ENCODE measurements around the gene SLC38A9. TPM values are rescaled to one million over a fixed set of nuclear protein-coding genes. Genes with fewer than 3 reads are reported as not detected.
"Not testable (repeated sequence)": the region's sequence is repeated elsewhere in the genome, so short reads cannot be mapped to it uniquely, and the experiment has no call there.

Gene SLC38A9, protein sequence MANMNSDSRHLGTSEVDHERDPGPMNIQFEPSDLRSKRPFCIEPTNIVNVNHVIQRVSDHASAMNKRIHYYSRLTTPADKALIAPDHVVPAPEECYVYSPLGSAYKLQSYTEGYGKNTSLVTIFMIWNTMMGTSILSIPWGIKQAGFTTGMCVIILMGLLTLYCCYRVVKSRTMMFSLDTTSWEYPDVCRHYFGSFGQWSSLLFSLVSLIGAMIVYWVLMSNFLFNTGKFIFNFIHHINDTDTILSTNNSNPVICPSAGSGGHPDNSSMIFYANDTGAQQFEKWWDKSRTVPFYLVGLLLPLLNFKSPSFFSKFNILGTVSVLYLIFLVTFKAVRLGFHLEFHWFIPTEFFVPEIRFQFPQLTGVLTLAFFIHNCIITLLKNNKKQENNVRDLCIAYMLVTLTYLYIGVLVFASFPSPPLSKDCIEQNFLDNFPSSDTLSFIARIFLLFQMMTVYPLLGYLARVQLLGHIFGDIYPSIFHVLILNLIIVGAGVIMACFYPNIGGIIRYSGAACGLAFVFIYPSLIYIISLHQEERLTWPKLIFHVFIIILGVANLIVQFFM
- 22.1 and 24.3 TPM in 2 replicates for total RNA-seq (2014; rRNA removed; shearing (Covaris generic))

- peak within 1 kb of the TSS; percentile 68 for H3K4me3 ChIP-seq (ENCODE audit: insufficient read depth, low read depth, low read length)
- peak; percentile 93 for DNase-seq
- no peaks in the 10 kb centered on the region for H3K36me3 ChIP-seq (replicated peaks; ENCODE audit: control insufficient read depth, insufficient read depth, low read length)
- no peaks in the 10 kb centered on the region for H3K27me3 ChIP-seq (ENCODE audit: control insufficient read depth, insufficient read depth, low read length)
These were observed at the start of gene SLC38A9 for GRCh38 chr5:55712023-55712859. Gene SLC38A9 (minus strand): TSS chr5:55712324. CDS start chr5:55697958, 14,366 bp downstream.

DNA sequence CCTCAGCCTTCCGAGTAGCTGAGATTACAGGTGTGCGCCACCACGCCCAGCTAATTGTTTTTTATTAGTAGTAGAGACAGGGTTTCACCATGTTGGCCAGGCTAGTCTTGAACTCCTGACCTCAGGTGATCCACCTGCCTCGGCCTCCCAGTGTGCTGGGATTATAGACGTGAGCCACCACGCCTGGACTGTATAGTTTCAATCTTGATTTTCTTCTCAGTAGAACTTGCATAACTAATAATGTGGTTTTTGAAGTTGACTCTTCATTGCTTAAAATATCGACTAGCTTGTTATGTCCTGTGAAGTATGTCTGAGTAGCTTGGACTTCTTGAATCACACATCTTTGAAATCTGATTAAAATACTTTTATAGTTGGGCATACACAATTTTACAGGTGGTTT, 49.6 kb upstream of the SLC38A9 start:
- not testable (repeated sequence) for DNase-seq; H3K4me3 ChIP-seq (ENCODE audit: insufficient read depth, low read depth, low read length); H3K36me3 ChIP-seq (replicated peaks; ENCODE audit: control insufficient read depth, insufficient read depth, low read length); H3K27me3 ChIP-seq (ENCODE audit: control insufficient read depth, insufficient read depth, low read length)

- Histone ChIP-seq H3K4me3 (ENCODE audit: insufficient read depth, low read depth, low read length) (no peak overlapping the region), H3K27me3 (ENCODE audit: control insufficient read depth, insufficient read depth, low read length) (no peaks in the 10 kb centered on the region), H3K36me3 (replicated peaks; ENCODE audit: control insufficient read depth, insufficient read depth, low read length) (no peaks in the 10 kb centered on the region)
- DNase-seq = no peak
These were observed 46.6 kb upstream of the SLC38A9 start for GRCh38 chr5:55758714-55759113.

- Histone ChIP-seq H3K27me3 (ENCODE audit: control insufficient read depth, insufficient read depth, low read length) (no peaks in the 10 kb centered on the region), H3K36me3 (replicated peaks; ENCODE audit: control insufficient read depth, insufficient read depth, low read length) (no peaks in the 10 kb centered on the region), H3K4me3 (ENCODE audit: insufficient read depth, low read depth, low read length) (no peak overlapping the region)
- no peak for DNase-seq
These were observed 46.1 kb upstream of the SLC38A9 start for GRCh38 chr5:55758231-55758630.

DNA sequence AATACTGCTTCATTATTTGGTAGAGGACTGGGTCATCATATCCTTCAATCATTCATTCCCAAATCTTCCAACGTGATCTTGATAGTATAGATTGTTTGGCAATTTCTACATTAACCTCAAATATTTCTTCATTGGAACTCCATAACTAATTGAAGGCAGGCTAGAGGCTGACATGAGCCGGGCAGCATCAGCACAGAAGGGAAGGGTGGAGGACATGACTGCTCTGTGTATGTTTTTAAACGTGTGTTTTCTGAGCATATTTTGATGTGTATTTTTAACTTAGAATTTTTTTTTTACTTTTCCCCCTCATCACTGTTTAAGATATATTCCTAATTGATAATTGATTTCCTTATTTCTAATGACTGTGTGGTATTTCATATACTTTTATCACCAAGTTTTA, 38.4 kb upstream of the SLC38A9 start:
- no peak for DNase-seq

DNA sequence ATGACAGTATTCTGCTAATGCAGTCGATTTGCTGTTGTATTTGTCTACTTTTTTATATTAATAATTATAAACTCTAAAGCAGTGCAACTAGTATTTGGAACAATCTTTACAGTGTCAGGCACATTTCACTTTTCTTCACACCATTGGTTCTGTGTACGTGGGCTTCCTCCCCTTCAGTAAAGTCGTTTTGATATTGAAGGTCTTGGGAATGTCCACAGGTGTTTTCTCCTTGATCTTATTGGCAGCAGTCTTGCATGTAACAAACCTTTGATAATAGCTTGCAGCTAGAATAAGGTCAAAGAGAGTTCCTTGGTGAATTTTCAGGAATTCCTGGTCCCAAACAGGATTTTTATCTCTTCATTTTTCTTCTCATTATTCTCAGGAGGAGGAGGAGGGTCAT, 37.9 kb upstream of the SLC38A9 start:
- Histone ChIP-seq H3K36me3 (replicated peaks; ENCODE audit: control insufficient read depth, insufficient read depth, low read length) (no peaks in the 10 kb centered on the region), H3K27me3 (ENCODE audit: control insufficient read depth, insufficient read depth, low read length) (no peaks in the 10 kb centered on the region), H3K4me3 (ENCODE audit: insufficient read depth, low read depth, low read length) (no peak overlapping the region)
- DNase-seq = no peak

More for the DNA sequence above, 38.4 kb upstream of the SLC38A9 start:
- H3K4me3 ChIP-seq (ENCODE audit: insufficient read depth, low read depth, low read length) = no peak overlapping the region
- H3K27me3 ChIP-seq (ENCODE audit: control insufficient read depth, insufficient read depth, low read length) = no peaks in the 10 kb centered on the region
- no peaks in the 10 kb centered on the region for H3K36me3 ChIP-seq (replicated peaks; ENCODE audit: control insufficient read depth, insufficient read depth, low read length)

DNA sequence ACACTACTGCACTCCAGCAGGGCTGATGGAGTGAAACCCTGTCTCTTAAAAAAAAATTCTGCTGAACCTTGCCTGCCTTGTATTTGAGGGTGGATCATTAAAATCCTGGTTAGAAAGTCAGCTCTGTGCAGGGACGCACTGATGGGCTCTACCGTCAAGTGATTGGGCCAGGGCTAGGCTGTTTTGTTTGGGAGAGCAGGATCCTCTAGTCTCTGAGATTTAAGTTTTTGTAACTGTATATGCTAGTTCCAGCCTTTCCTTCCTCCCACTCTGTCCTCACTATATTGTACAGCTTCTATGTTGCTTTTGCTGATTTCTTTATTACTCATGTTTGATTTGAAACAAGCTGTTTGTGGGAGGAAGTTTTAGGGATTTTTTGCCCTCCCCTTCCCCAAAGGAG, 37.3 kb upstream of the SLC38A9 start:
- Histone ChIP-seq H3K27me3 (ENCODE audit: control insufficient read depth, insufficient read depth, low read length) (no peaks in the 10 kb centered on the region), H3K4me3 (ENCODE audit: insufficient read depth, low read depth, low read length) (no peak overlapping the region), H3K36me3 (replicated peaks; ENCODE audit: control insufficient read depth, insufficient read depth, low read length) (no peaks in the 10 kb centered on the region)
- no peak for DNase-seq

DNA sequence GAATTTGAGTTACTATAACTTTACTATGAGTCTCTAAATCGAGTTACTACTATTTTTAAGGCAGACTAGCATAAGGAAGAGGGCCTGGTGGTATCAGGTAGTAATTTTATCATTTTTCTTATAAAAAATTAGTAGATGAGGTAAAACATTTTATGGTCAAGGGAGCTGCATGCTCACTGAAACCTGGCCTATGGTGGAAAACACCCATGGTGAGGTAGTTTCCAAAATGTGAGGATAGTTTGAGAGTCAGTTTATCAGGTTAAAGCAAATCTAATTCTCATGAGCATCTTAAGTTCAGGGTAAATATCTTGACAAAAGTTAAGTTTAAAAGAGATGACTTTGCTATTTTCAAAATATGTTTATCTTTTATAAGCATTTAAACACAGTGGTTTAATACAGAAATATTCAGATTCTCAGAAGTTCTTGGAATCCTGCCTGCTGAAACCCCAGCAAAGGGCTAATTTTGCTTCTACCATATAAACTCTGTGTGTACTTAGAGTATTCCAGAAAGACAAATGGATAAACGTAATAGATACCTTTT, 35.7 kb upstream of the SLC38A9 start:
- Histone ChIP-seq H3K27me3 (ENCODE audit: control insufficient read depth, insufficient read depth, low read length) (no peaks in the 10 kb centered on the region), H3K4me3 (ENCODE audit: insufficient read depth, low read depth, low read length) (no peak overlapping the region), H3K36me3 (replicated peaks; ENCODE audit: control insufficient read depth, insufficient read depth, low read length) (no peaks in the 10 kb centered on the region)
- no peak for DNase-seq

DNA sequence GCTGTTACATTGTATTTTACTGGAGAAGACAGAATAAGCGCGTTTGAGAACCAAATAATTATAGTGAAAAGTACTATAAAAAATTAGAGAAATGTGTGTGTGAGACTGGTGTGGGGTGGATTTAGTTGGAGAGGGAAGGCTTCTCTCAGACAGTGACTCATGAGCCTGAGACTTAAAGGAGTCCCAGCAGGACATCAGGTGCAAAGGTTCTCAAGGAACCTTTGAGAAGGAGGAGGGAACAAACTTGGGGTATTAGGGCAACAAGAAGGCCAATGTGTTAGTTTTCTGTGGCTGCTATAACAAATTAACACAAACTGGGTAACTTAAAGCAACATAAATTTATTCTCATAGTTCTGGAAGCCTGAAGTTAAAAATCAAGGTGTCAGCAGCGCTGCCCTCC, 30.7 kb upstream of the SLC38A9 start:
- no peaks in the 10 kb centered on the region for H3K36me3 ChIP-seq (replicated peaks; ENCODE audit: control insufficient read depth, insufficient read depth, low read length)
- H3K27me3 ChIP-seq (ENCODE audit: control insufficient read depth, insufficient read depth, low read length) = no peaks in the 10 kb centered on the region
- H3K4me3 ChIP-seq (ENCODE audit: insufficient read depth, low read depth, low read length) = no peak overlapping the region
- DNase-seq = no peak

DNA sequence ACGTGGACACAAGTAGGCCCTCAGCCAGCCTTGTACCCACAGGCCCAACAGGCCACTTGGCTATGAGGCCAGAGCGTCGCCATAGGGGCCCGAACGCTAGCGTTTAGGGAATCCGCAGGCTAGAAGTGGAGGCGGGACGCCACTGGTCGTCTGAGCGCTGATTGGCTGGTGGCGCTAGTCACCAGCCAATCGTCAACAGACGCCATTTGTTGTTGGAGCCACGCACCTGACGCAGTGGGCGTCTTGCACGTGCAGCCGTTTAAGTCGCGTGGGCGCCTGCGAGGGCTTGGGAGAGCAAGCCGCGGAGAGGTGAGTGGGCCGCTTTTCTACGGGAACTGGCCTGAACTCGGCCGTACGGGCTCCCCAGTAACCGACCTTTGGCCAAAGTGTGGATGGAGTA, 25.7 kb upstream of the SLC38A9 start, which contains the start of gene DDX4:
Gene DDX4 (plus strand): TSS at position 269 of the 400 bp plus-strand sequence. CDS start 903 bp downstream, outside the sequence.
- Histone ChIP-seq H3K36me3 (replicated peaks; ENCODE audit: control insufficient read depth, insufficient read depth, low read length) (no peaks in the 10 kb centered on the region), H3K4me3 (ENCODE audit: insufficient read depth, low read depth, low read length) (no peak within 1 kb of the TSS), H3K27me3 (ENCODE audit: control insufficient read depth, insufficient read depth, low read length) (no peaks in the 10 kb centered on the region)
- peak; percentile 43 for DNase-seq

GRCh38 chr5:55734658-55735057, 22.5 kb upstream of the SLC38A9 start:
- Histone ChIP-seq H3K36me3 (replicated peaks; ENCODE audit: control insufficient read depth, insufficient read depth, low read length) (no peaks in the 10 kb centered on the region), H3K27me3 (ENCODE audit: control insufficient read depth, insufficient read depth, low read length) (no peaks in the 10 kb centered on the region), H3K4me3 (ENCODE audit: insufficient read depth, low read depth, low read length) (no peak overlapping the region)
- DNase-seq = no peak

- no peaks in the 10 kb centered on the region for H3K36me3 ChIP-seq (replicated peaks; ENCODE audit: control insufficient read depth, insufficient read depth, low read length)
- no peaks in the 10 kb centered on the region for H3K27me3 ChIP-seq (ENCODE audit: control insufficient read depth, insufficient read depth, low read length)
- no peak for DNase-seq
- H3K4me3 ChIP-seq (ENCODE audit: insufficient read depth, low read depth, low read length) = no peak overlapping the region
These were observed 20.5 kb upstream of the SLC38A9 start for GRCh38 chr5:55732585-55732984.

DNA sequence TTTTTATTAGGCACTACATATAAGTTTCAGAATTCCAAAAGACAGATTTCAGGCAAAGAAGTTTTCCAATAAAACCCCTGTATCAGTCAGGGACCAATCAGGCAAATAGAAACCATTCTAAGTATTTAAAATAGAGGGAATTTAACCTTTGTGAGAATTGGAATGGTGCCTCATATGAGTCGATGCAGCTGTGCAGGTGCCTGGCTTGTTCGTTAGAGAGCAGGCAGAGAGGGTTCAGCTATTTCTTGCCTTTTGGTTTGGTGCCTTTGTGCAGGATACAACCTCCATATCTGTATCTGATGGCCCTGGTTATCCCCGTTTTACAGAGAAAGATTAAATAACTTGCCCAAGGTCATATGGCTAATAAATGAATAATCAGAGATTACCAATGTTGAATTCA, 19.7 kb upstream of the SLC38A9 start:
- no peak overlapping the region for H3K4me3 ChIP-seq (ENCODE audit: insufficient read depth, low read depth, low read length)
- H3K27me3 ChIP-seq (ENCODE audit: control insufficient read depth, insufficient read depth, low read length) = no peaks in the 10 kb centered on the region
- DNase-seq = no peak
- no peaks in the 10 kb centered on the region for H3K36me3 ChIP-seq (replicated peaks; ENCODE audit: control insufficient read depth, insufficient read depth, low read length)

GRCh38 chr5:55724281-55724680, 12.2 kb upstream of the SLC38A9 start:
- H3K4me3 ChIP-seq (ENCODE audit: insufficient read depth, low read depth, low read length) = no peak overlapping the region
- no peak for DNase-seq
- no peaks in the 10 kb centered on the region for H3K27me3 ChIP-seq (ENCODE audit: control insufficient read depth, insufficient read depth, low read length)
- H3K36me3 ChIP-seq (replicated peaks; ENCODE audit: control insufficient read depth, insufficient read depth, low read length) = no peaks in the 10 kb centered on the region
